ENCODE measurements around the gene COMTD1. TPM values are rescaled to one million over a fixed set of nuclear protein-coding genes. Genes with fewer than 3 reads are reported as not detected.
"Not testable (repeated sequence)": the region's sequence is repeated elsewhere in the genome, so short reads cannot be mapped to it uniquely, and the experiment has no call there.

The COMTD1 gene
- total RNA-seq, 4 donors from 2014 or later: 57.1 to 115 (median 71.5) TPM

DNA sequence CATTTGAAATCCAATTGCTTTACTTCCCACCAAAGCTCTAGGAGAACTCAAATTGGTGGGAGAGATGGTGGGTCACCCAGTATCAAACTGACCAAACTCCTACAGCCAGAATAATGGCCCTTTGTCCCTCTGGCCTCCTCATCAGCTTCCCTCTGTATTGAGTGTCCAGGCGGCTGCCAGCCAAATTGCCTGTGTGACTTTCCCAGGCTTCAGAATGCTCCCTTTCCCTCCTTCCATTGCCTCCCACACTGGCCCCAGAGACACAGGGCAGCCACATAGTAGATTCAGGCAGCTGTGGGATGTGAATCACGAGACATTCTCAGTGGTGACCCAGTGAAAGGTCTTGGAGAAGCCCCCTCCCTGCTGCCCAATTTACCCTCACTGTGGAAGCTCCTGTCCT, 37.9 kb downstream of the COMTD1 start:
- intact Hi-C loops (cut with DNase I; ENCODE audit: low total_unique reads): no loop called here
- DNase-seq (ENCODE audit: low spot score in 2 of 2): peak in 1 of 2 donors; percentile 61
- no peak overlapping the region for H3K4me3 ChIP-seq (ENCODE audit: low read depth, poor library complexity, severe bottlenecking)
- TF ChIP-seq, protein P1, sequence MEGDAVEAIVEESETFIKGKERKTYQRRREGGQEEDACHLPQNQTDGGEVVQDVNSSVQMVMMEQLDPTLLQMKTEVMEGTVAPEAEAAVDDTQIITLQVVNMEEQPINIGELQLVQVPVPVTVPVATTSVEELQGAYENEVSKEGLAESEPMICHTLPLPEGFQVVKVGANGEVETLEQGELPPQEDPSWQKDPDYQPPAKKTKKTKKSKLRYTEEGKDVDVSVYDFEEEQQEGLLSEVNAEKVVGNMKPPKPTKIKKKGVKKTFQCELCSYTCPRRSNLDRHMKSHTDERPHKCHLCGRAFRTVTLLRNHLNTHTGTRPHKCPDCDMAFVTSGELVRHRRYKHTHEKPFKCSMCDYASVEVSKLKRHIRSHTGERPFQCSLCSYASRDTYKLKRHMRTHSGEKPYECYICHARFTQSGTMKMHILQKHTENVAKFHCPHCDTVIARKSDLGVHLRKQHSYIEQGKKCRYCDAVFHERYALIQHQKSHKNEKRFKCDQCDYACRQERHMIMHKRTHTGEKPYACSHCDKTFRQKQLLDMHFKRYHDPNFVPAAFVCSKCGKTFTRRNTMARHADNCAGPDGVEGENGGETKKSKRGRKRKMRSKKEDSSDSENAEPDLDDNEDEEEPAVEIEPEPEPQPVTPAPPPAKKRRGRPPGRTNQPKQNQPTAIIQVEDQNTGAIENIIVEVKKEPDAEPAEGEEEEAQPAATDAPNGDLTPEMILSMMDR (IDR thresholded peaks at IDR 0.05): no peak
- WGBS, 2 donors: 81 to 92% methylated on average over 2 of the region's 2 CpGs

GRCh38 chr10:75197066-75197465, 38.7 kb downstream of the COMTD1 start:
- TF ChIP-seq POLR2A (IDR thresholded peaks at IDR 0.05): no peak
- TF ChIP-seq, protein P1 (IDR thresholded peaks at IDR 0.05): no peak
- DNase-seq (ENCODE audit: low spot score in 2 of 2): peak in 1 of 2 donors; percentile 48
- no peak overlapping the region for H3K4me3 ChIP-seq (ENCODE audit: low read depth, poor library complexity, severe bottlenecking)
- intact Hi-C loops (cut with DNase I; ENCODE audit: low total_unique reads): no loop called here
- WGBS, 2 donors: 83 to 89% methylated on average over 3 of the region's 3 CpGs

GRCh38 chr10:75195035-75195763, 40.6 kb downstream of the COMTD1 start:
- 69 to 73% methylated on average over 6 of the region's 6 CpGs for WGBS, 2 donors
- intact Hi-C loops (cut with DNase I; ENCODE audit: low total_unique reads): no loop called here
- no peak overlapping the region for H3K4me3 ChIP-seq (ENCODE audit: low read depth, poor library complexity, severe bottlenecking)
- TF ChIP-seq POLR2A (IDR thresholded peaks at IDR 0.05): no peak
- TF ChIP-seq, protein P1 (IDR thresholded peaks at IDR 0.05): no peak
- DNase-seq (ENCODE audit: low spot score in 2 of 2): peak in 1 of 2 donors; percentile 15

DNA sequence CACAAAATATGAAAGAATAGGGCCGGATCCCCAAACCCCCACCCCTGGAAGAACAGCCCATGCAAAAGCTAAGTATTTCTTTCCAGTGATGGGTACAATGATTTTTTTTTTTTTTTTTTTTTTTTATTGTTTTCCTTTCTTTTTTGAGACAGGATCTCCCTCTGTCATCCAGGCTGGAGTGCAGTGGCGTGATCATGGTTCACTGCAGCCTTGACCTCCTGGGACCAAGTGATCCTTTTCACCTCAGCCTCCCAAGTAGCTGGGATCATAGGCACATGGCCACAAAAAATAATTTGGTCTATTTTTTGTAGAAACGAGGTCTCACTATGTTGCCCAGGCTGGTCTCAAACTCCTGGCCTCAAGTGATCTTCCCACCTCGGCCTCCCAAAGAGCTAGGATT, 41.1 kb downstream of the COMTD1 start:
- 95 to 97% methylated on average over 4 of the region's 4 CpGs for WGBS, 2 donors
- peak in 1 of 2 donors; percentile 42 for DNase-seq (ENCODE audit: low spot score in 2 of 2)

GRCh38 chr10:75191821-75192568, 43.8 kb downstream of the COMTD1 start:
- intact Hi-C loops (cut with DNase I; ENCODE audit: low total_unique reads): no loop called here
- no peak for TF ChIP-seq POLR2A (IDR thresholded peaks at IDR 0.05)
- TF ChIP-seq, protein P1 (IDR thresholded peaks at IDR 0.05): no peak
- peak; percentile 65 to 83 for DNase-seq (ENCODE audit: low spot score in 2 of 2)
- no peak overlapping the region for H3K4me3 ChIP-seq (ENCODE audit: low read depth, poor library complexity, severe bottlenecking)
- 48 to 52% methylated on average over 10 of the region's 10 CpGs for WGBS, 2 donors

More for the DNA sequence above, 41.1 kb downstream of the COMTD1 start:
- H3K4me3 ChIP-seq (ENCODE audit: low read depth, poor library complexity, severe bottlenecking); intact Hi-C loops (cut with DNase I; ENCODE audit: low total_unique reads): not testable (repeated sequence)

All from lower leg skin (tissue), 4 donors.